BJ (cell line): ENCODE data around the gene C20orf173. TPM values are rescaled to one million over a fixed set of nuclear protein-coding genes. Genes with fewer than 3 reads are reported as not detected.

Experiments
- CTCF ChIA-PET: fragments of 350-600 bp; formaldehyde crosslinking; extraction: SDS; loops from one replicate; lab custom pipeline; 2021; ENCODE audit warnings: antibody characterized with exemption, inconsistent platforms; lab: Yijun Ruan, JAX
- POLR2A ChIA-PET: fragments of 300-600 bp; sonication (Branson Sonifier 250); formaldehyde crosslinking; extraction: SDS; loops from one replicate; lab custom pipeline; 2021; ENCODE audit warnings: antibody characterized with exemption; lab: Charles Lee
- DNase-seq: peaks from one replicate; pipeline ENCODE4 v3.0.0-alpha.2; 2011; ENCODE audit warnings: low read depth
- H3K27me3 ChIP-seq: 2 replicates; pipeline ENCODE4 v1.6.0; 2011; ENCODE audit warnings: low read length; ENCODE audit not compliant: control insufficient read depth, insufficient read depth
- H3K36me3 ChIP-seq: 2 replicates; pipeline ENCODE4 v1.5.1; 2011; ENCODE audit warnings: low read length; ENCODE audit not compliant: control insufficient read depth, insufficient read depth
- H3K4me3 ChIP-seq: 2 replicates; pipeline ENCODE4 v1.5.1; 2011; ENCODE audit warnings: low read depth, mild to moderate bottlenecking, control low read depth, low read length
- CTCF ChIP-seq: IDR thresholded peaks from 2 replicates; pipeline ENCODE4 v1.5.1; 2011; ENCODE audit warnings: low read depth, mild to moderate bottlenecking, control low read depth, inconsistent platforms, low read length, moderate library complexity; ENCODE audit not compliant: insufficient read depth
- polyA plus RNA-seq: library from polyadenylated mRNA; depleted of rRNA; stranded (reverse); fragments of >200 nt; gene quantifications from 2 replicates; pipeline ENCODE4 v1.2.3, GENCODE V29; 2011

Gene C20orf173
- polyA plus RNA-seq, 1 experiment, result not detected

GRCh38 chr20:35517125-35517524 is 12.3 kb downstream of the C20orf173 start:
- DNase-seq, result no peak
- H3K4me3 ChIP-seq, result no peak overlapping the region
- no peak for TF ChIP-seq CTCF
- ChIA-PET CTCF (interaction anchor here (0.8 to 1.2 kb wide), 4 partner anchors 11 to 87 kb away, joined by 3 read pairs; partner anchors contain the start of genes C20orf173 and GDF5), POLR2A (no interaction called here)
- peaks cover 6% of the 10 kb centered on the region for H3K36me3 ChIP-seq
- no peaks in the 10 kb centered on the region for H3K27me3 ChIP-seq

- Histone ChIP-seq H3K4me3 (no peak overlapping the region), H3K27me3 (no peaks in the 10 kb centered on the region), H3K36me3 (peaks cover 8% of the 10 kb centered on the region)
- CTCF ChIA-PET, result interaction anchor here (0.9 kb wide), 1 partner anchor 10 kb away, joined by 3 read pairs; no protein-coding TSS in a partner anchor
- no peak for TF ChIP-seq CTCF
- DNase-seq, result peak; percentile 35
- POLR2A ChIA-PET, result no interaction called here
Observed at GRCh38 chr20:35515949-35516645, 13.4 kb downstream of the C20orf173 start.

GRCh38 chr20:35515341-35515740 is 14.1 kb downstream of the C20orf173 start:
- ChIA-PET POLR2A (no interaction called here), CTCF (no interaction called here)
- no peak overlapping the region for H3K4me3 ChIP-seq
- H3K27me3 ChIP-seq, result no peaks in the 10 kb centered on the region
- DNase-seq, result no peak
- TF ChIP-seq CTCF, result no peak
- H3K36me3 ChIP-seq, result peaks cover 10% of the 10 kb centered on the region

GRCh38 chr20:35514371-35514932 is 15.0 kb downstream of the C20orf173 start:
- DNase-seq, result no peak
- POLR2A ChIA-PET, result no interaction called here
- H3K27me3 ChIP-seq, result no peaks in the 10 kb centered on the region
- no peak for TF ChIP-seq CTCF
- H3K36me3 ChIP-seq, result peaks cover 13% of the 10 kb centered on the region
- CTCF ChIA-PET, result no interaction called here
- H3K4me3 ChIP-seq, result no peak overlapping the region

- no peak for DNase-seq
- Histone ChIP-seq H3K36me3 (peaks cover 22% of the 10 kb centered on the region), H3K27me3 (no peaks in the 10 kb centered on the region), H3K4me3 (no peak overlapping the region)
- POLR2A ChIA-PET, result no interaction called here
- TF ChIP-seq CTCF, result peak; percentile 72
- CTCF ChIA-PET, result interaction anchor here (0.6 to 1.3 kb wide), 7 partner anchors 11 to 492 kb away, joined by 3 to 6 read pairs (median 3); no protein-coding TSS in a partner anchor
Observed at GRCh38 chr20:35511814-35512420, 17.5 kb downstream of the C20orf173 start.
